HG03159 (cell line): ENCODE data around the gene KNTC1.
"Not testable (repeated sequence)": the region's sequence is repeated elsewhere in the genome, so short reads cannot be mapped to it uniquely, and the experiment has no call there.

ENCODE experiments used
- ATAC-seq: cut with Tn5 transposase; IDR thresholded peaks from one replicate; pipeline ENCODE4 v1.9.1; 2021; ENCODE audit warnings: mild to moderate bottlenecking, moderate library complexity; ENCODE audit not compliant: unreplicated experiment

Gene KNTC1

GRCh38 chr12:122547330-122547729, 20.3 kb downstream of the KNTC1 start:
- ATAC-seq = no peak

- no peak for ATAC-seq
These were observed 31.9 kb downstream of the KNTC1 start for GRCh38 chr12:122558745-122559641.

GRCh38 chr12:122560138-122560537, 33.1 kb downstream of the KNTC1 start:
- no peak for ATAC-seq

GRCh38 chr12:122563361-122563760, 36.3 kb downstream of the KNTC1 start:
- no peak for ATAC-seq

GRCh38 chr12:122566816-122567215, 39.8 kb downstream of the KNTC1 start:
- not testable (repeated sequence) for ATAC-seq

- no peak for ATAC-seq
These were observed 42.2 kb downstream of the KNTC1 start for GRCh38 chr12:122569288-122569687.

- ATAC-seq = not testable (repeated sequence)
These were observed 43.0 kb downstream of the KNTC1 start for GRCh38 chr12:122570006-122570405.

GRCh38 chr12:122571821-122572220, 44.8 kb downstream of the KNTC1 start:
- ATAC-seq = no peak

- not testable (repeated sequence) for ATAC-seq
These were observed 56.2 kb downstream of the KNTC1 start for GRCh38 chr12:122583294-122583693.

GRCh38 chr12:122584177-122584863, 57.3 kb downstream of the KNTC1 start:
- no peak for ATAC-seq

- ATAC-seq = no peak
These were observed 63.9 kb downstream of the KNTC1 start for GRCh38 chr12:122590990-122591389.

- ATAC-seq = not testable (repeated sequence)
These were observed 64.9 kb downstream of the KNTC1 start for GRCh38 chr12:122591966-122592365.

GRCh38 chr12:122592543-122592942, 65.5 kb downstream of the KNTC1 start:
- not testable (repeated sequence) for ATAC-seq

GRCh38 chr12:122593910-122594309, 66.9 kb downstream of the KNTC1 start:
- no peak for ATAC-seq

GRCh38 chr12:122596838-122597237, 69.8 kb downstream of the KNTC1 start:
- no peak for ATAC-seq

GRCh38 chr12:122602456-122602855, 75.4 kb downstream of the KNTC1 start:
- ATAC-seq = no peak

- no peak for ATAC-seq
These were observed 77.9 kb downstream of the KNTC1 start for GRCh38 chr12:122604993-122605392.

GRCh38 chr12:122609732-122610131, 82.7 kb downstream of the KNTC1 start:
- ATAC-seq = no peak

GRCh38 chr12:122610207-122610606, 83.2 kb downstream of the KNTC1 start:
- no peak for ATAC-seq

GRCh38 chr12:122610911-122611310, 83.9 kb downstream of the KNTC1 start:
- ATAC-seq = no peak

GRCh38 chr12:122614839-122615238, 87.8 kb downstream of the KNTC1 start:
- ATAC-seq = no peak

- no peak for ATAC-seq
These were observed 88.7 kb downstream of the KNTC1 start for GRCh38 chr12:122615780-122616179.
